Measurements from ENCODE around the gene ODAM. TPM values are rescaled to one million over a fixed set of nuclear protein-coding genes. Genes with fewer than 3 reads are reported as not detected.

ODAM gene
- total RNA-seq, 1 donor from 2014 or later: not detected

GRCh38 chr4:70251945-70252277, 56.4 kb downstream of the ODAM start:
- no peaks in the 10 kb centered on the region for H3K36me3 ChIP-seq (ENCODE audit: control insufficient read depth, insufficient read depth, low read length)
- no peaks in the 10 kb centered on the region for H3K27me3 ChIP-seq (ENCODE audit: control insufficient read depth, insufficient read depth, low read length)
- DNase-seq (ENCODE audit: low read depth): no peak
- no peak overlapping the region for H3K4me3 ChIP-seq (ENCODE audit: low read depth, low read length)
- TF ChIP-seq CTCF (IDR thresholded peaks at IDR 0.05; ENCODE audit: insufficient read depth, low read length, poor library complexity, severe bottlenecking): no peak

Other genes starting within 250 kb of the ODAM start
- not detected in 2 replicates for gene CSN2, start 230.0 kb upstream of the ODAM start, total RNA-seq
- gene STATH, start 199.8 kb upstream of the ODAM start, total RNA-seq: not detected in 2 replicates
- not detected in 2 replicates for gene HTN3, start 167.3 kb upstream of the ODAM start, total RNA-seq
- gene HTN1, start 145.3 kb upstream of the ODAM start, total RNA-seq: not detected in 2 replicates
- gene PRR27, start 41.5 kb upstream of the ODAM start, total RNA-seq: not detected in 2 replicates
- not detected in 2 replicates for gene FDCSP, start 30.4 kb downstream of the ODAM start, total RNA-seq
- not detected in 2 replicates for gene CSN3, start 46.9 kb downstream of the ODAM start, total RNA-seq
- not detected in 2 replicates for gene CABS1, start 139.3 kb downstream of the ODAM start, total RNA-seq
- gene SMR3A, start 165.0 kb downstream of the ODAM start, total RNA-seq: not detected in 2 replicates
- gene SMR3B, start 187.4 kb downstream of the ODAM start, total RNA-seq: not detected in 2 replicates
- gene OPRPN, start 202.2 kb downstream of the ODAM start, total RNA-seq: not detected in 2 replicates